GM23248 (cell line): ENCODE results near the gene TSPAN5. TPM values are rescaled to one million over a fixed set of nuclear protein-coding genes. Genes with fewer than 3 reads are reported as not detected.
A peak's percentile ranks its signal among the peaks of the same experiment; 100 is the strongest.

Experiments used
- DNase-seq: peaks from one replicate; pipeline ENCODE4 v3.0.0-alpha.2; 2015
- H2AFZ ChIP-seq: fragments of 200-600 bp; sonication (generic); 2 replicates; pipeline ENCODE4 v1.6.1; 2016; ENCODE audit warnings: antibody characterized with exemption
- H3F3A ChIP-seq: fragments of 200-600 bp; sonication (generic); 2 replicates; pipeline ENCODE4 v1.6.1; 2016; ENCODE audit warnings: mild to moderate bottlenecking, antibody characterized with exemption, mixed run types; ENCODE audit not compliant: insufficient read depth
- H3K27ac ChIP-seq: fragments of 200-600 bp; sonication (generic); 2 replicates; pipeline ENCODE4 v1.5.1; 2016; ENCODE audit warnings: mild to moderate bottlenecking
- H3K27me3 ChIP-seq: fragments of 200-600 bp; sonication (generic); replicated peaks from 2 replicates; pipeline ENCODE4 v1.6.1; 2016; ENCODE audit warnings: mild to moderate bottlenecking; ENCODE audit not compliant: insufficient read depth
- H3K36me3 ChIP-seq: fragments of 200-600 bp; sonication (generic); 2 replicates; pipeline ENCODE4 v1.6.1; 2016; ENCODE audit warnings: low read depth, mild to moderate bottlenecking
- H3K4me1 ChIP-seq: fragments of 200-600 bp; sonication (generic); 2 replicates; pipeline ENCODE4 v1.6.1; 2016; ENCODE audit warnings: mild to moderate bottlenecking; ENCODE audit not compliant: insufficient read depth
- H3K4me2 ChIP-seq: fragments of 200-600 bp; sonication (generic); one replicate; pipeline ENCODE4 v1.6.1; 2016; ENCODE audit warnings: mild to moderate bottlenecking; ENCODE audit not compliant: unreplicated experiment
- H3K4me3 ChIP-seq: fragments of 200-600 bp; sonication (generic); 2 replicates; pipeline ENCODE4 v1.5.1; 2016; ENCODE audit warnings: mild to moderate bottlenecking
- H3K79me2 ChIP-seq: fragments of 200-600 bp; sonication (generic); 2 replicates; pipeline ENCODE4 v1.6.1; 2016; ENCODE audit warnings: mild to moderate bottlenecking; ENCODE audit not compliant: insufficient read depth
- H3K9ac ChIP-seq: fragments of 200-600 bp; sonication (generic); 2 replicates; pipeline ENCODE4 v1.6.1; 2016; ENCODE audit warnings: mild to moderate bottlenecking
- H3K9me2 ChIP-seq: fragments of 200-600 bp; sonication (generic); 2 replicates; pipeline ENCODE4 v1.6.1; 2016; ENCODE audit warnings: mixed run types, mild to moderate bottlenecking, moderate library complexity; ENCODE audit not compliant: insufficient read depth
- H3K9me3 ChIP-seq: fragments of 200-600 bp; sonication (generic); one replicate; pipeline ENCODE4 v1.6.1; 2017; ENCODE audit warnings: low read depth
- H4K20me1 ChIP-seq: fragments of 200-600 bp; sonication (generic); 2 replicates; pipeline ENCODE4 v1.6.0; 2016; ENCODE audit not compliant: insufficient read depth
- EZH2 ChIP-seq: fragments of 200-600 bp; sonication (generic); IDR thresholded peaks from 2 replicates; pipeline ENCODE4 v1.6.1; 2018; ENCODE audit warnings: antibody characterized with exemption, mild to moderate bottlenecking; ENCODE audit not compliant: insufficient read depth, poor library complexity, severe bottlenecking
- EZH2phosphoT487 ChIP-seq: fragments of 200-600 bp; sonication (generic); IDR thresholded peaks from 2 replicates; pipeline ENCODE4 v1.6.1; 2018; ENCODE audit warnings: antibody characterized with exemption, moderate library complexity, mild to moderate bottlenecking, low read depth; ENCODE audit not compliant: insufficient read depth
- WGBS, 2 experiments: methylation state at CpG; one replicate each; pipeline ENCODE4 v1.1.6; 2015 to 2017; ENCODE audit warnings: low lambda C conversion rate in 2 of 2, low coverage in 1 of 2; ENCODE audit errors: missing lambda C conversion rate in 2 of 2; 5-methylcytosine and 5-hydroxymethylcytosine counted together
- in situ Hi-C: fragments of 300-500 bp; cut with MboI; formaldehyde crosslinking; loops from 2 replicates; pipeline ENCODE4 v1.15.0; 2020
- polyA plus RNA-seq: library from polyadenylated mRNA; unstranded; fragments of >200 nt; fragmentation: Nextera tagmentation; extraction: Ambion mirVana; gene quantifications from 2 replicates; pipeline ENCODE4 v1.2.1, GENCODE V29; 2016
- total RNA-seq: library from RNA; depleted of rRNA; stranded (reverse); fragments of >200 nt; shearing (Covaris generic); gene quantifications from 2 replicates; pipeline ENCODE4 v1.2.3, GENCODE V29; 2014

TSPAN5 gene
- total and polyA plus RNA-seq, 2 experiments from 2014 or later: 61.9 to 76.6 TPM

- H3K27ac ChIP-seq: no peak overlapping the region
- peaks cover 16% of the 10 kb centered on the region for H3F3A ChIP-seq
- no peak overlapping the region for H3K4me2 ChIP-seq
- H3K9ac ChIP-seq: no peak overlapping the region
- no peak overlapping the region for H2AFZ ChIP-seq
- DNase-seq: no peak
- no peaks in the 10 kb centered on the region for H3K27me3 ChIP-seq
- peaks cover 3% of the 10 kb centered on the region; the same call in 1 of the 2 replicates for H4K20me1 ChIP-seq
- H3K36me3 ChIP-seq: no peaks in the 10 kb centered on the region
- in situ Hi-C loops: no loop called here
- peaks cover 4% of the 10 kb centered on the region; the same call in 1 of the 2 replicates for H3K9me2 ChIP-seq
- H3K9me3 ChIP-seq: no peaks in the 10 kb centered on the region
- TF ChIP-seq EZH2phosphoT487: no peak
- TF ChIP-seq EZH2: no peak
- H3K4me3 ChIP-seq: no peak overlapping the region
- H3K4me1 ChIP-seq: peaks cover 23% of the 10 kb centered on the region
- WGBS, 2 experiments: 90 to 92% methylated on average over 3 of the region's 3 CpGs
- H3K79me2 ChIP-seq: peaks cover 100% of the 10 kb centered on the region
Measured at GRCh38 chr4:98581126-98581525, 77.3 kb downstream of the TSPAN5 start.

GRCh38 chr4:98577956-98578355, 80.5 kb downstream of the TSPAN5 start:
- H2AFZ ChIP-seq: no peak overlapping the region
- H3K79me2 ChIP-seq: peaks cover 100% of the 10 kb centered on the region
- peaks cover 4% of the 10 kb centered on the region; the same call in 1 of the 2 replicates for H3K9me2 ChIP-seq
- peaks cover 13% of the 10 kb centered on the region; the same call in 1 of the 2 replicates for H3K4me1 ChIP-seq
- TF ChIP-seq EZH2 (no peak), EZH2phosphoT487 (no peak)
- no peaks in the 10 kb centered on the region for H3K27me3 ChIP-seq
- peak overlapping the region; percentile 3; the same call in 1 of the 2 replicates for H3K9ac ChIP-seq
- no peak for DNase-seq
- WGBS, 2 experiments: 13 to 20% methylated on average over 2 of the region's 2 CpGs
- H3K27ac ChIP-seq: no peak overlapping the region
- no peaks in the 10 kb centered on the region for H3F3A ChIP-seq
- H3K4me3 ChIP-seq: peak overlapping the region; percentile 31
- in situ Hi-C loops: no loop called here
- no peaks in the 10 kb centered on the region for H3K36me3 ChIP-seq
- H4K20me1 ChIP-seq: no peaks in the 10 kb centered on the region
- peak overlapping the region; percentile 60 for H3K4me2 ChIP-seq
- H3K9me3 ChIP-seq: no peaks in the 10 kb centered on the region

GRCh38 chr4:98574816-98575215, 83.6 kb downstream of the TSPAN5 start:
- Histone ChIP-seq H3F3A (no peaks in the 10 kb centered on the region), H3K4me1 (peaks cover 13% of the 10 kb centered on the region; the same call in 1 of the 2 replicates), H3K27ac (no peak overlapping the region), H3K4me2 (no peak overlapping the region), H2AFZ (no peak overlapping the region), H3K36me3 (no peaks in the 10 kb centered on the region), H3K9me2 (no peaks in the 10 kb centered on the region), H3K79me2 (peaks cover 100% of the 10 kb centered on the region), H4K20me1 (no peaks in the 10 kb centered on the region), H3K9ac (no peak overlapping the region), H3K9me3 (no peaks in the 10 kb centered on the region), H3K27me3 (no peaks in the 10 kb centered on the region), H3K4me3 (no peak overlapping the region)
- no peak for DNase-seq
- TF ChIP-seq EZH2: no peak
- no peak for TF ChIP-seq EZH2phosphoT487
- 98 to 99% methylated on average over 4 of the region's 4 CpGs for WGBS, 2 experiments
- in situ Hi-C loops: no loop called here

GRCh38 chr4:98573791-98574190, 84.6 kb downstream of the TSPAN5 start:
- TF ChIP-seq EZH2 (no peak), EZH2phosphoT487 (no peak)
- Histone ChIP-seq H3K27me3 (no peaks in the 10 kb centered on the region), H3F3A (peaks cover 7% of the 10 kb centered on the region), H3K36me3 (no peaks in the 10 kb centered on the region), H3K9me2 (no peaks in the 10 kb centered on the region), H3K9ac (no peak overlapping the region), H2AFZ (no peak overlapping the region), H3K4me3 (no peak overlapping the region), H3K4me2 (no peak overlapping the region), H4K20me1 (no peaks in the 10 kb centered on the region), H3K79me2 (peaks cover 100% of the 10 kb centered on the region), H3K4me1 (peaks cover 22% of the 10 kb centered on the region), H3K27ac (no peak overlapping the region), H3K9me3 (no peaks in the 10 kb centered on the region)
- no peak for DNase-seq
- 67% methylated on average over 2 of the region's 2 CpGs for WGBS, 2 experiments
- in situ Hi-C loops: no loop called here

- Histone ChIP-seq H3K4me2 (no peak overlapping the region), H3F3A (peaks cover 9% of the 10 kb centered on the region), H3K4me1 (peaks cover 17% of the 10 kb centered on the region), H3K27ac (no peak overlapping the region), H3K4me3 (no peak overlapping the region), H3K36me3 (no peaks in the 10 kb centered on the region), H3K9me3 (no peaks in the 10 kb centered on the region), H3K9ac (no peak overlapping the region), H4K20me1 (no peaks in the 10 kb centered on the region), H3K79me2 (peaks cover 100% of the 10 kb centered on the region), H2AFZ (no peak overlapping the region), H3K9me2 (no peaks in the 10 kb centered on the region), H3K27me3 (no peaks in the 10 kb centered on the region)
- in situ Hi-C loops: no loop called here
- no peak for TF ChIP-seq EZH2
- no peak for TF ChIP-seq EZH2phosphoT487
- no peak for DNase-seq
- WGBS, 2 experiments: 71 to 73% methylated on average over 2 of the region's 2 CpGs
Measured at GRCh38 chr4:98572697-98573096, 85.7 kb downstream of the TSPAN5 start.
